SW480 (cell line): Measurements from ENCODE around the gene NFATC2IP.
"Not testable (repeated sequence)": the region's sequence is repeated elsewhere in the genome, so short reads cannot be mapped to it uniquely, and the experiment has no call there.

Experiments used
- DNase-seq: peaks from one replicate; pipeline ENCODE4 v3.0.0-alpha.2; 2016; ENCODE audit warnings: low spot score

The NFATC2IP gene

GRCh38 chr16:28926284-28926683 is 24.5 kb upstream of the NFATC2IP start:
- DNase-seq, result not testable (repeated sequence)

- no peak for DNase-seq
Measured at GRCh38 chr16:28927815-28928214, 22.9 kb upstream of the NFATC2IP start.

- no peak for DNase-seq
Measured at GRCh38 chr16:28930203-28930602, 20.5 kb upstream of the NFATC2IP start.

- DNase-seq, result no peak
Measured at GRCh38 chr16:28930652-28931051, 20.1 kb upstream of the NFATC2IP start.

- no peak for DNase-seq
Measured at GRCh38 chr16:28931801-28932225, 18.9 kb upstream of the NFATC2IP start, which contains the start of gene CD19. Gene CD19, plus strand, starts transcription at chr16:28931971. Its CDS starts 30 bp downstream, at chr16:28932001.

GRCh38 chr16:28932339-28933141 is 18.2 kb upstream of the NFATC2IP start:
- no peak for DNase-seq

- no peak for DNase-seq
Measured at GRCh38 chr16:28933171-28933570, 17.6 kb upstream of the NFATC2IP start.

GRCh38 chr16:28935346-28935745 is 15.4 kb upstream of the NFATC2IP start:
- DNase-seq, result no peak

GRCh38 chr16:28935924-28936783 is 14.6 kb upstream of the NFATC2IP start:
- DNase-seq, result peak; percentile 65

- DNase-seq, result no peak
Measured at GRCh38 chr16:28936784-28937155, 14.0 kb upstream of the NFATC2IP start.

GRCh38 chr16:28937222-28937876 is 13.4 kb upstream of the NFATC2IP start:
- DNase-seq, result no peak

- no peak for DNase-seq
Measured at GRCh38 chr16:28938721-28939120, 12.0 kb upstream of the NFATC2IP start.

- not testable (repeated sequence) for DNase-seq
Measured at GRCh38 chr16:28939825-28940224, 10.9 kb upstream of the NFATC2IP start.

- DNase-seq, result no peak
Measured at GRCh38 chr16:28943281-28943680, 7.5 kb upstream of the NFATC2IP start.

- no peak for DNase-seq
Measured at GRCh38 chr16:28946681-28947080, 4.1 kb upstream of the NFATC2IP start.

- no peak for DNase-seq
Measured at GRCh38 chr16:28951410-28951943, 740 bp downstream of the NFATC2IP start.

- no peak for DNase-seq
Measured at GRCh38 chr16:28958216-28958615, 7.5 kb downstream of the NFATC2IP start.

GRCh38 chr16:28958836-28959235 is 8.1 kb downstream of the NFATC2IP start:
- no peak for DNase-seq

- DNase-seq, result no peak
Measured at GRCh38 chr16:28964072-28964471, 13.3 kb downstream of the NFATC2IP start.

GRCh38 chr16:28964496-28964895 is 13.8 kb downstream of the NFATC2IP start:
- no peak for DNase-seq

- DNase-seq, result no peak
Measured at GRCh38 chr16:28967156-28967555, 16.4 kb downstream of the NFATC2IP start.

GRCh38 chr16:28969696-28970095 is 19.0 kb downstream of the NFATC2IP start:
- not testable (repeated sequence) for DNase-seq
